ENCODE measurements around the gene ABCG4.

The ABCG4 gene

DNA sequence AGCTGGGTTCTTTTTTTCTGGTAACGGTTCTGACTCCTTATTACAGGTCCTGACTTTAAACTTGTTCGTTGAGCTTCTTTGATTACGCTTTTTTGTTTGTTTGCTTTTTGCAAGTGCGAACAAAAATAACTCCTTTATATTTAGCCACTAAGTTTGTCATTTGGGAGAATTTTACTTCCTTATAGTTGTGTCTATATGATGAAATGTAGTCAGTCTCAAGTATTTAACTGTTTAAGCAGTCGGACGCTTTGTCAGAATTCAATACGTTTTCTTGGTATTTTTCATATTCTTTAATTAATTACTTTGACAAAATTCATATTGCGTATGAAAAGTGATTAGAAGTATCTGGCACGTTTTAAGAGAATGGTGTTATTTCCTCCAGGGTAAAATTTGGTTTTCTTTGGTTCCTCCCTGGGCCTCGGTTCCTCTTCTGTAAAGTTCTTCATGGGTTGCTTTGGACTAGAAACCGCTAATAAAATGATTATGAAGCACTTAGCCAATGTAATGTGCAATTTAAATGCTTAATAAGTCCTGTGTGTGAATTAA, 58.6 kb downstream of the ABCG4 start:
- no peak for DNase-seq (ENCODE audit: low read depth)

DNA sequence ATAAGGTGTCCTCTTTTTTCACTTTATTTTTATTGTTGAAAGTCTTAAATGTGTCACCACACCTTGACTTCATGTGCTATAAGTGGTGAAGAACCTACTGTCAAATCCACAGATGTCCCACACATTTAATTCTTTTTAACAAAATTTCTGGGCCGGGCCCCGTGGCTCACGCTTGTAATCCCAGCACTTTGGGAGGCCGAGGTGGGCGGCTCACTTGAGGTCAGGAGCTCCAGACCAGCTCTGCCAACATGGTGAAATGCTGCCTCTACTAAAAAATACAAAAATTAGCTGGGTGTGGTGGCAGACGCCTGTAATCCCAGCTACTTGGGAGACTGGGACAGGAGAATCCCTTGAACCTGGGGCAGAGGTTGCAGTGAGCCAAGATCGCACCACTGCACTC, 60.3 kb downstream of the ABCG4 start:
- no peak for DNase-seq (ENCODE audit: low read depth)

DNA sequence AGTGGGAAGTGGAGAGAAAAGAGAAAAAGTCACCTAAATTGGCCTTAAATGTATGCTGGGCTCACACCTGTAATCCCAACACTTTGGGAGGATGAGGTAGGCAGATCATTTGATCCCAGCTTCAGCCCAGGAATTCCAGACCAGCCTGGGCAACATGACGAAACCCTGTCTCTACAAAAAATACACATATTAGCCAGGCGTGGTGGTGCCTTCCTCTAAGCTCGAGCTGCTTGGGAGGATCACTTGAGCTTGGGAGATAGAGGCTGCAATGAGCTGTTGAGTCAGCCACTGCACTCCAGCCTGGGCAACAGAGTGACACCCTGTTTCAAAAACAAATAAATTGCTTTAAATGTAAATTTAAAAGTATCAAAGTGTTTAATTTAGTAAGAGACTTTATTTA, 61.2 kb downstream of the ABCG4 start:
- DNase-seq (ENCODE audit: low read depth) = no peak
